HepG2 (cell line): ENCODE data around the gene SMOC1. TPM values are rescaled to one million over a fixed set of nuclear protein-coding genes. Genes with fewer than 3 reads are reported as not detected.

Source experiments
- ETS1 ChIP-seq: sonication (generic); formaldehyde crosslinking; IDR thresholded peaks from 2 replicates; pipeline ENCODE4 v1.4.0; 2020; ENCODE audit warnings: missing genetic modification reagents
- HOXD1 ChIP-seq: sonication (generic); formaldehyde crosslinking; IDR thresholded peaks from 2 replicates; pipeline ENCODE4 v1.5.0; 2020; ENCODE audit warnings: missing genetic modification reagents
- IRF2 ChIP-seq: IDR thresholded peaks from 2 replicates; pipeline ENCODE4 v1.6.1; 2018; ENCODE audit warnings: missing genetic modification reagents, missing compliant biosample characterization
- LBX2 ChIP-seq: sonication (generic); formaldehyde crosslinking; IDR thresholded peaks from 2 replicates; pipeline ENCODE4 v1.5.0; 2020; ENCODE audit warnings: missing genetic modification reagents, mild to moderate bottlenecking, borderline replicate concordance
- MXD4 ChIP-seq: IDR thresholded peaks from 2 replicates; pipeline ENCODE4 v1.6.1; 2016; ENCODE audit warnings: mild to moderate bottlenecking, missing biosample characterization, missing genetic modification reagents
- PRDM10 ChIP-seq: sonication (generic); formaldehyde crosslinking; IDR thresholded peaks from 2 replicates; pipeline ENCODE4 v1.4.0; 2020; ENCODE audit warnings: low read depth, missing genetic modification reagents
- PRPF4 ChIP-seq: fragments of 200-400 bp; formaldehyde crosslinking; IDR thresholded peaks from 2 replicates; pipeline ENCODE4 v1.6.1; 2016; ENCODE audit warnings: low read length, low read depth; ENCODE audit not compliant: poor library complexity, severe bottlenecking
- SOX13 ChIP-seq, 3 experiments: fragments of 450-650 bp in 1 of 3; sonication (generic) in 1 of 3; formaldehyde crosslinking in 1 of 3; IDR thresholded peaks in 2 of 3; conservative IDR thresholded peaks in 1 of 3; 2 replicates each; pipeline versions ENCODE4 v1.5.0 to v1.6.1; 2016 to 2020; ENCODE audit warnings: antibody characterized with exemption in 1 of 3, mild to moderate bottlenecking in 1 of 3, missing compliant biosample characterization in 1 of 3, missing genetic modification reagents in 1 of 3, moderate library complexity in 1 of 3
- TFAP4 ChIP-seq: sonication (generic); IDR thresholded peaks from 2 replicates; pipeline ENCODE4 v1.6.1; 2016; ENCODE audit warnings: low read depth, borderline replicate concordance
- ZBTB26 ChIP-seq: IDR thresholded peaks from 2 replicates; pipeline ENCODE4 v1.6.1; 2016; ENCODE audit warnings: missing compliant biosample characterization, missing genetic modification reagents, borderline replicate concordance
- ZBTB42 ChIP-seq: sonication (generic); formaldehyde crosslinking; IDR thresholded peaks from 2 replicates; pipeline ENCODE4 v1.5.0; 2020; ENCODE audit warnings: mild to moderate bottlenecking, missing genetic modification reagents
- ZBTB43 ChIP-seq: sonication (generic); formaldehyde crosslinking; conservative IDR thresholded peaks from 2 replicates; pipeline ENCODE4 v1.4.0; 2020; ENCODE audit warnings: missing genetic modification reagents
- ZNF75D ChIP-seq: sonication (generic); formaldehyde crosslinking; IDR thresholded peaks from 2 replicates; pipeline ENCODE4 v1.8.1; 2023; ENCODE audit warnings: missing genetic modification reagents, mild to moderate bottlenecking, borderline replicate concordance
- ZNF766 ChIP-seq: sonication (generic); formaldehyde crosslinking; IDR thresholded peaks from 2 replicates; pipeline ENCODE4 v1.5.0; 2020; ENCODE audit warnings: missing genetic modification reagents, borderline replicate concordance
- ZNF800 ChIP-seq: sonication (generic); formaldehyde crosslinking; IDR thresholded peaks from 2 replicates; pipeline ENCODE4 v1.4.0; 2020; ENCODE audit warnings: missing genetic modification reagents
- polyA plus RNA-seq, 8 experiments: library from polyadenylated mRNA; depleted of rRNA in 3 of 8; stranded (reverse) in 7 of 8; unstranded in 1 of 8; fragments of >200 nt; fragmentation: Illumina TruSeq in 4 of 8; extraction: Trizol in 4 of 8; gene quantifications; 2 replicates each; pipeline versions ENCODE4 v1.2.1 to v1.2.3, GENCODE V29; 2011 to 2016; ENCODE audit warnings: low read depth in 4 of 8, missing spikeins in 1 of 8, mixed read lengths in 1 of 8; ENCODE audit not compliant: insufficient read depth in 1 of 8
- total RNA-seq, 5 experiments: library from RNA; depleted of rRNA; stranded (reverse); fragments of >200 nt; fragmentation: Illumina TruSeq; extraction: Trizol; gene quantifications; 2 replicates each; pipeline ENCODE4 v1.2.3, GENCODE V29; 2016; ENCODE audit warnings: low read depth in 1 of 5

Gene SMOC1
- total and polyA plus RNA-seq, 2 of the 13 experiments (the other 11 are each of a cell fraction or from before 2014, with no cell fraction given): 17.8 to 35.6 TPM

- TF ChIP-seq ZBTB43 (no peak), SOX13 (IDR thresholded peaks at IDR 0.05) (no peak), SOX13 (CRISPR knock-in tag; conservative IDR thresholded peaks at IDR 0.05 in 1 of 2, IDR thresholded peaks at IDR 0.05 in 1 of 2) (peak in 1 of 2 experiments; percentile 55; a peak in 1 of 4 replicates), ZNF75D (CRISPR knock-in tag) (no peak), PRPF4 (no peak), TFAP4 (no peak), ETS1 (no peak), ZBTB26 (CRISPR knock-in tag) (0 out of 2 replicates have a peak, but pooled peaks have one; percentile 44), ZNF800 (CRISPR knock-in tag) (no peak), MXD4 (CRISPR knock-in tag) (0 out of 2 replicates have a peak, but pooled peaks have one; percentile 41), IRF2 (CRISPR knock-in tag) (peak; percentile 61; the same call in 1 of the 2 replicates), ZBTB42 (CRISPR knock-in tag) (no peak), PRDM10 (CRISPR knock-in tag) (0 out of 2 replicates have a peak, but pooled peaks have one; percentile 17), HOXD1 (CRISPR knock-in tag) (peak; percentile 87; the same call in 1 of the 2 replicates), LBX2 (CRISPR knock-in tag) (no peak), ZNF766 (CRISPR knock-in tag) (no peak)
Measured at GRCh38 chr14:69937367-69938081, 58.3 kb downstream of the SMOC1 start (continued).
